GM21786 (cell line): Measurements from ENCODE around the gene KMO.
A peak's percentile ranks its signal among the peaks of the same experiment; 100 is the strongest.

Source experiments
- ATAC-seq: cut with Tn5 transposase; IDR thresholded peaks from one replicate; pipeline ENCODE4 v1.9.1; 2021; ENCODE audit not compliant: unreplicated experiment

Gene KMO

DNA sequence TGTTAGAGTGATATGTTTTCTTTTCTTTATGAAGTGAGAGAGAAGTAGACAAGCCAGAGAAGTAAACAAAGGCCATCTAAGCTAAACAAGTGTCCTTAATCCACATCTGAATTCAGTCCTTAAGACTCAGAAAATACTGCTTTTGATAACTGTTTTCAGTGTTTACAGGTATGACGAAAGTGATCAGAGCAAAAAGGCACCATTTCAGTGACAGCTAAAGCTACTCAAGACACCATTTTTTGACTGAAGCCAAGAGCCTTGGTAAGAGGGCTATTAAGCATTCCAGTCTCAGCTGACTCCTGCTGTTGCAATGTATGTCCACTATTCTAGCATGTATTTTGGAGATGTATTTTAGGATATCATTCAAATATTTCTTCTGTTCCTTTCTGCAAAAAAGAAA lies 4.1 kb downstream of the KMO start:
- no peak for ATAC-seq

DNA sequence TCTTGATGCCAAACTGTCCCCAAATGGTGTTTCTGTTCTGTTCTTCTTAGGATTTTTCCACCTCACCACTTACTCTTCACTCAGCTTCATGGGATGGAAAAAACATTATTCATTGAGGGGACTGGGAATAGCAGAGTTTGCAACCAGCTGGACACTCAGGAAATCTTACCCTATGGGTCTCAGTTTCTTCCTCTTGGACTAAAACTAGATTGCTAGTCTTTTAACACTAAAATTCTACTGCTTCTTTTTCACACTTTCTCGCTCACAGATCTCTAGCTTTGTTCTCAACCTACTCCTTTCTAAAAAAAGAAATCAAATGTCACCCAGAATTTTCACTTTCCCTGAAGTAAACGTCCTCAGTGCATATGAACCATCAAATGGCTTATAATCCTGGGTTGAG lies 4.8 kb downstream of the KMO start:
- ATAC-seq: no peak

DNA sequence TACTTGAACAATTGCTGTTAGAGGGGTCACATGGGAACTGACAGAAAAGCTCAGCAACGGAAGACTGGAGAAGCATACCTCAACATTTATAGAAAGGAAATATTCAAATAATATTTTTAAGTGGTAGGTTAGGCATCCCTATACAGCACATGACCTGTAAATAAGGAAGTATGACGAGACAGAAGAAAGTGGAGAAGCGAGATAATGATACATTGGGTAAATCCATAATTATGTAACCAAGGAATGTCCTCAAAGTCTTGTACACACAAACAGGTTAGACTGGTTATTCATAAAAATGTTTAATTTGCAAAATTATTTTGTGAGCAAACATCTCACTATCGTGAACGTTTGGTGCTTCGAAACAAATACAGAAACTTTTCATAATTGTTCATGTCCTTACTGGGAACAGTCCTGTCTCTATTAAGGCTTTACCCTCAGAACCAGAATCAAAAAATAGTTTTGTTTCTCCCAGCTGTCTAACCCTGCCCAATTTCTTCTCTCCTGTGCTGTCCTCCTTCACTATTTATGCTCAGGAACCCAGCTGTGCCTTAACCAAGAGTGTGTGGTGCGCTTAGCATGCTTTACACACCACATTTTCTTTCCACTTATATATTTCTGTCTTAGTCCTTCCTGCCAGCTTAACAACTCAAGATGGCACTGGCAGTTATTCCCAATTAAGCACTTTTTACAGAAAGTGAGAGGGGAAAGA lies 10.2 kb downstream of the KMO start:
- ATAC-seq: no peak

DNA sequence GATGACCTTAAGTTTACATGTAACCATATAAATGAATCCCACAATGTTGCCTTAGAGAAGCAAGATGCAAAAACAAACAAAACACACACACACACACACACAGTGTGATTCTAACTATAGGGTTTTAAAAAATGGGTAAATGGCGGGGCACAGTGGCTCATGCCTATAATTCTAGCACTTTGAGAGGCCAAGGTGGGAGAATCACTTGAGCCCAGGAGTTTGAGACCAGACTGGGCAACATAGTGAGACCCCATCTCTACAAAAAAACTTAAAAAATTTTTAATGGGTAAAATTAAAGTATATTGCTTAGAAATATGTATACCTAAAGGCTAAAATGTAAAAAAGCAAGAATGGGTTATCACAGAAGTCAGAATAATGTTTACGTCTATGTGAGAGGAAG lies 15.8 kb downstream of the KMO start:
- ATAC-seq: no peak

DNA sequence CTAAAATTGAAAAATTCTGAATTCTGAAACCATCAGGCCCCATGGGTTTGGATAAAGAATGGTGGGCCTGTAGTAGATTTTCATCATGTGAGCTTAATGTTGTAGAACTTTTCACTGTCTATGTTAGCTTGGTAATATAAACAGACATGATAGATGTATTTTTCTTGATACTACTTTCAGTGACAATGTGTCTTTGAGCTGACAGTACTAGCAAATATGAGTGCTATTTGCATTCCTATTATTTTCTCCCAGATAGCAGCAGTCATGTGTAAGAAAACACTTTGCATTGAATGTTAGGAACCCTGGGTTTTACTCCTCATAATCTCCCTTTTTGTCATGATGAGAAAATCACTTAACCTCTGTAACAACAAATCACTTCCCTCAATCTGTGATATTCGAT lies 18.1 kb downstream of the KMO start:
- ATAC-seq: no peak

DNA sequence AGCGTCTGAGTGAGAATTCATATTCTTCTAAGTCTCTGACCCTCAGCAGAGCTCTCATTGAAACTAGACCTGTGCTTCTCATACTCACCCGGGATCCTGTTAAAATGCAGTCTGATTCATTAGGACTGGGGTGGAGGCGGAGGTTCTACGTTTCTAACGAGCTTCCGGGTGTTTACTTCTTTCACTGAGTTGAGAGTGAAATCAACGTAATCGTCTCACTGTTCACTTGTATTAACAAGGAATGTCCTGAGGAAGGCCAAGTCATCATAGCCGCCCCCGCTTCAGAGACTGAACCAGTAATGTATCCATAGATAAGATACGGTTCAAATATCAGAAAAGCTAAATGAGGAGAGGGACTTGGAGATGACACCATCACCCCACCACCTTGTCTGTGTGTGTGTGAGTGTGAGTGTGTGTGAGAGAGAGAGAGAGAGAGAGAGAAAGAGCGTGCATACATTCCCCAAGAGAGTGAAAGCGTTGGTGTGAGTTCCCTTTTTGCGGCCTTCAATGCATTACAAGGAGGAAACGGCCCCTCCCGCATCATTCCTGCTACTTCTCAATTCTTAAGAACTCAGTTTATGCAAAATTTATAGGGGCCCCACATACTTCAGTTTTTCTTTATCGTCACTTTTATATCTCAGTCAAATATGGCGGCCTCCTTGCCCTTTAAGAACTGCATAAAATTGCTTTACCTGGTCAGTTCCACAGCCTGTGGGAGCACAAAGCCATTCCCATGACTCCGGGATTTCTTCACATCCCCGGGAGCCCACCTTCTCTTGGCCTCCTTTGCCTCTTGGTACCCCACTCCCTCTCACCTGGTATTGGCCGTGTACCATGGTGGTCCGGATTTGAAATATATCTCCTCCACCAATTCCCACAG lies 19.8 kb downstream of the KMO start:
- peak; percentile 85 for ATAC-seq

DNA sequence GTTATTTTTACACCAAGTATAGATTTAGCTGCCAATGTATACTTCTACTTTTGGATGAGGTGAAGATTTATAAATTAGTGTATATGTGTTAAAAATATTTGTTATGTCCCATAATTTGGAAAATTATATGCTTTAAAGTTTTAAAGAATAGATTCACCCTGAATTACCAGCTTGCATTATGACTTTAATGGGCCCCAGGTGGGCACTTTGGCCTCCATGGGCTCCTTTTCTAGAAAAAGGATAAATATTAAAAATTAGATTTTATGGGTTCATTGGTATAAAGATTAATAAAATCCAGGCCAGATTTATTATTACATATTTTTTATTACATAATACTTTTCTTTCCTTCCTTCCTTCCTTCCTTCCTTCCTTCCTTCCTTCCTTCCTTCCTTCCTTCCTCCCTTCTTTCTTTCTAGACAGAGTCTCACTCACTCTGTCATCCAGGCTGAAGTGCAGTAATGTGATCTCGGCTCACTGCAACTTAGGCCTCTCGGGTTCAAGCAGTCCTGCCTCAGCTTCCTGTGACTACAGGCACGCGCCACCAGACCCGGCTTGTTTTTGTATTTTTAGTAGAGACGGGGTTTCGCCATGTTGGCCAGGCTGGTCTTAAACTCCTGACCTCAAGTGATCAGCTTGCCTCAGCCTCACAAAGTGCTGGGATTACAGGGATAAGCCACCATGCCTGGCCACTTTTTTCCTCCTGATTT lies 21.9 kb downstream of the KMO start:
- no peak for ATAC-seq

DNA sequence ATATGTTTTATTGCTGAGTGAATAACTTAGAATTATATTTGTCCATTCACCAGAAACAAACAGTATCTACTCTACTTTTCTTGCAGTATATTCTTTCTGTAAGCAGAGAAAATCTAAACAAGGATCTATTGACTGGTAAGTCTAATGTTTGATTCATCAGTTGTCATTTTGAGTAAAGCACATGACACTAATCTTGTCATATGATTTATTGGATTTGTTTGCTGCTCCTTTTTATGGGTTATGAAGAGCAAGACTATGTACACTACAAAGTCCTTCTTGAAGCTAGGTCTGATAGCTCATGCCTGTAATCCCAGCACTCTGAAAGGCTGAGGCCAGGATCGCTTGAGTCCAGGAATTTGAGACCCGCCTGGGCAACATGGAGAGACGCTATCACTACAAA lies 23.3 kb downstream of the KMO start:
- ATAC-seq: no peak

DNA sequence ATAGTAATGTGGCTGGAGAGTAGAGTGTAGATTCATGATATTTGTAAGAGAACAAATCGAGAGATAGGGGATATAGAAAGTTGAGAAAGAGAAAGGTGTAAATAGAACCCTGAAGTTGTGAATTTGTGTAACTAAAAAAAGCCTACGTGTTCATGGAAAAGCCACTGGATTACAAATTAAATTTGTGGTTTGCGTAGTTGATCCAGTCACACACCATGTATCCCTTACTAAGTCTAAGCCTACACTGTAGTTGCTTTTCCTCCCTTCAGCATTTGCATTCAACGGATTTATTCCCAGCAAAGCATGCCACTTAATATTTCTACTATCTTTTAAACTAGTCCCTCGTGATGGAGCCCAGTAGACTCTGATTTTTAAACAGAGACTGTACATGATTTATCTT lies 24.9 kb downstream of the KMO start:
- no peak for ATAC-seq

DNA sequence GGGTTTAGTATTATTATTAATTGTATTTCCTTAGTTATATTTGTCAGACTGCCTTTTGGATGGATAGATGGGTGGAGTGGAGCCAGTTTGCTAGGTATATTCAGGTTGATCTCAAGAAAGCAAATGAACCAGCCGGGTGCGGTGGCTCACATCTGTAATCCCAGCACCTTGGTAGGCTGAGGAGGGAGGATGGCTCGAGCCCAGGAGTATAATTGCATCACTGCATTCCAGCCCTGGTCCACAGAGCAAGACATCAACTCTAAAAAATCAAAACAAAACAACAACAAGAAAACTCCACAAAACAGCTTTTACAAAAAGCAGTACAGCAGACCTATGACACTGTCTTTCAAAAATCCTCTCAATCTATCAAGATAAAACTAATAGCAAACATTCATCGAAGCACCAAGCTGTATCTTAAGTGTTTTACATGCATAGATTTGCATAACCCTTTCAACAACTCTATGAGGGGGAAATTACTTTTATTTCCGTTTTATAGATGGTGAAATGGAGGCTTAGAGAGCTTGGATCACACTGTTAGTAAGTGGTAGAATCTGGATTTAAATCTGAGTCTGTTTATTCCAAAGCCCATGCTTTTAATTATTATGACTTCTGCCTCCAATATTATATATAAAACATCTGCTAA lies 25.5 kb downstream of the KMO start:
- no peak for ATAC-seq

DNA sequence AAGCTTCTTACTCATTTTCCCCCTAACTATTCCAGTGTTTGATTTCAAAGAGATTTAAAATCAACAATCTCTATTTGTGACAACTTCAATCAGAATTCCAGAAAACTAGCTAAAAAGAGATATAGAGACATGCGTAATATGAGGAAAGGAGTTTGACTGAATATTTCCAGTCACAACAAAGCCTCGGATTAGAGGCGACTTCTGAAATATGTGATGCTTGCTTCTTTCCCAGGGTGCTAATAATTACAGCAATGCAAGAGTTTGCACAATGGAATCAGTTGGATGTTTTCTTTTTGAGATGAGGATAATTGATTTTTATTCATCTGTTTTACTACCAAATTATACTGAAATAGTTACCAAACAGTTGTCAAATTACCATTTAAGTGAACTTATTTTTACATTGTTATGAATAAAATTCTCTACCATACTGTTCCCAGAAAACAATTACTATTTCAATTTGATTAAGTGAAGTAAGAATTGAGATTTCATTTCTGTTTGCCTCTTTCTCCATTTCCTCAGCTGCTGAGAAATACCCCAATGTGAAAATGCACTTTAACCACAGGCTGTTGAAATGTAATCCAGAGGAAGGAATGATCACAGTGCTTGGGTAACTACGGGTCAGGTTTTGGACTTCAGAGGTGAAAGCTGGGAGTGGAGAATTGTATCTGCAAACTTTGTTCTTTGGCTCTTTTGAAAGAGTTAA lies 28.1 kb downstream of the KMO start:
- no peak for ATAC-seq

DNA sequence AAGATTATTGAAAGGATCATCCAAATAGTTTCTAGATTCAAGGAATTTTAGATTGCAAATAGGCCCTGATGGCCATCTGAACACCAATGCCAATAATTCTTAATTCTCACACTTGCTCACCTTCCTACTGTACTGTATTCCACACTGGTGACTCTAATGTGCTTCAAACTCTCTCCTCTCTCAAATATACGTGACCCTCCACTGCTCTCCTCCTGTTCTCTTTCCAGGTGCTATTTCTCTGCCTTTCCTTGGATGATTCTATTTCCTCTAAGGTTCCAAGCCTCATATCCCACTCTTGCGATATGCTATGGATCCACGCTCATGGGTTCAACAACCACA lies 28.6 kb downstream of the KMO start:
- no peak for ATAC-seq

DNA sequence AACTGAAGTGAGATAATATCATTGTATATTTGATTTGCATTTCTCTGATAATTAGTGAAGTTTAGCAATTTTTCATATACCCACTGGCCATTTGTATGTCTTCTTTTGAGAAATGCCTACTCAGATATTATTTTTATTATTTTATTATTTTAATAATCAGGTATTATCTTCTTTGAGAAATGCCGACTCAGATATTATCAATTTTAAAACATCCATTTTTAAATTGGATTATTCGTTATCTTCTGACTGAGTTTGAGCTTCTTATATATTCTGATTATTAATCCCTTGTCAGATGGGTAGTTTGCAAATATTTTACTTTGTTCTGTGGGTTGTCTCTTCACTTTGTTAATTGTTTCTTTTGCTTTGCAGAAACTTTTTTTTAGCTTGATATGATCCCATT lies 37.7 kb downstream of the KMO start:
- ATAC-seq: no peak

DNA sequence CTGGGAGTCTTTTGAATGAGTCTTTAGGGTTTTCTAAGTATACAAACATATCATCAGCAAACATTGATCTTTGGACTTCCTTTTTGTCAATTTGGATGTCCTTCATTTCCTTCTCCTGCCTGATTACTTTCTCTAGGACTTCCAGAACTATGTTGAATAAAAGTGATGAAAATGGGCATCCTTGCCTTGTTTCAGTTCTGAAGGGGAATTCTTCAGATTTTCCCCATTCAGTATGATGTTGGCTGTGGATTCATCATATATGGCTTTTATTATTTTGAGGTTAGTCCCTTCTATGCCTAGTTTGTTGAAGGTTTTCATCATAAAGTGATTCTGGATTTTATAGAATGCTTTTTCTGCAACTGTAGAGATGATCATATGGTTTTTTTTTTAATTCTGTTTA lies 42.0 kb downstream of the KMO start:
- no peak for ATAC-seq

DNA sequence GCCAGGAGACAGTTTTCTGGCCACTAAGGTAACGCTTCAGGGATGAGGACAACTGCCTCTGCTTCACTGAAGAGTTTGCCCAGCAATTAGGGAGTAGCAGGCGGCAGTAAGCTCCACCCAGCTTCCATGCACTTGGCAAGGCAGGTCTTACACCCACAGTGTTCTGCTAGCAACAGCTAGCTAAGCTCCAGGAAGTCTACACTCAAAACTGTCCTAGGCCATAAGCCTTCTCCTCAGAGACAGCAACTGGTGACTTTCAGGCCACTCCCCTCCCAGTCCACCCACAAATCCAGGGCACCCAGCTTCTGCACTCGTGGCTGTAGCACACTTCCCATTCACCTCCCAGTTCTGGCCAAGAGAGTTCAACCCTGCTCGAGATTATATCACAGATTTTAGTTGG lies 47.3 kb downstream of the KMO start:
- ATAC-seq: no peak

DNA sequence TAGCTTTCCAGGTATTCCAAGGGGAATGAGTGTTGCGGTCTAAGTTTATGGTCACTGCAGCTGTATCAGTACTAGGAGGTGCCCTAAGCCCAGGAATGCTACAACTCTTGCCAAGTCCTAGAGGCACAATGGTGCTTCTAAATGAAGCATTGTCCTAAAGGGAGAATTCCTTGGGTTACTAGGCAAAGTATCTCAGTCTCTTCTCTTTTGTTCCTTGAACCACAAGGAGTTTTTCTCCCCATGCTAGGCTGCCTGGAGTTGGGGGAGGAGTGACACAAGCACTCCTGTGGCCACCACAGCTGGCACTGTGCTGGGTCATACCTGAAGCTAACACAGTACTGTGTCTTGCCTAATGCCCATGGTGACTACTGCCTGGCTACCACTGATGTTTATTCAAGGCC lies 50.7 kb downstream of the KMO start:
- no peak for ATAC-seq

DNA sequence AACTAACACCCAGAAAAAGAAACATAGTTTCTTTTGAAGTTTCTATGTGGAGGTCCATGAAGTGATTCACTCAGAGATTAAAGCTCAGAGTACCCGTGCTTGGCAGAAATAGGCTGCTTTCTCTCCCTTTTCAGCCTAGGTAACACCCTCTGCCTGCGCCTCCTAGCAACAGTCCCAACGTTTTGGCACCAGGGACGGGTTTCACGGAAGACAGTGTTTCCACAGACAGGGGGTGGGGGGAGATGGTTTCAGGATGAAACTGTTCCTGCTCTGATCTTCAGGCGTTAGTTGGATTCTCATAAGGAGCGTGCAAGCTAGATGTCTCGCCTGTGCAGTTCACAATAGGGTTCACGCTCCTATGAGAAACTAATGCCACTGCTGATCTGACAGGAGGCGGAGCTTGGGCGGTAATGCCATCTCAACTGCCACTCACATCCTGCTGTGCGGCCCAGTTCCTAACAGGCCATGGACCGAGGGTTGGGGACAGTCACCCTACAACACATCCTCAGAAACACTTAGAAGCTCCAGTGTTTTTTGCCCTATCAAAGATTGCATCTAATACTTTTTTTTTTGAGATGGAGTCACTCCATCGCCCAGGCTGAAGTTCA lies 54.8 kb downstream of the KMO start:
- no peak for ATAC-seq

DNA sequence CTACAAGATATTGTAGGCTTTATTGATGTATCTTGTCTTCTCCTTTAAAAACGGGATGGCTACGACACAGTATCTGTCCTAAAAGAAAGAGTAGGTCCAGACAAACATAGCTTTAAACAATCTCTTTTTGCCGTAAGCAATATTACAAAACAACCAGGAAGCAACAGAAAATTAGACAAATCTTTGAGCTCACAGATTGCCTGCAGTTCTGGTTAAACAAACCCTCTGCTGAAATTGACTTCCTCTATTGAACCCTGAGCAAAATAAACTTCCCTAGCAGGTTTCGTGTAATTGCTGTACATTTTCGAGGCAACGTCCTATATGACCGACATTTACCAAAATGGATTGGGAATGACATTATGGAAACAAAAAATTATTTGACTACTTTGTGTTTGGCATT lies 57.3 kb downstream of the KMO start:
- no peak for ATAC-seq

DNA sequence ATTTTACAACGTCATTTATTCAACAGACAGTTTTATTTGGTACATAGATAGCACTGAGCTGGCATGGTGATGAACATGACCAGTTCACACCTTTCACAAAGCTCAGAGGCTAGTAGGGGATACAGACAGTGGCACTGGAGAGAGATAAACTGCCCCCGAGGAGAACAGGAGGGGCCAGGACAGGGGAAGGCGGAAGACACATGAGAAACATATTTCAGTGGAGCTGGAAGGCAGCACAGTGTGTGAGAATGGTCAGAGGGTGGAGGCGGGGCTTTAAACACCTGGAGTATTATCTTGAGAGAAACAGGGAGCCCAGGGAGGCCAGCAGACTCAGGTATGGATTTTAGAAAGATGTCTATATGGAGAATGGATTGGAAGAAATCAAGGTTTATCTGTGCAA lies 58.5 kb downstream of the KMO start:
- no peak for ATAC-seq

DNA sequence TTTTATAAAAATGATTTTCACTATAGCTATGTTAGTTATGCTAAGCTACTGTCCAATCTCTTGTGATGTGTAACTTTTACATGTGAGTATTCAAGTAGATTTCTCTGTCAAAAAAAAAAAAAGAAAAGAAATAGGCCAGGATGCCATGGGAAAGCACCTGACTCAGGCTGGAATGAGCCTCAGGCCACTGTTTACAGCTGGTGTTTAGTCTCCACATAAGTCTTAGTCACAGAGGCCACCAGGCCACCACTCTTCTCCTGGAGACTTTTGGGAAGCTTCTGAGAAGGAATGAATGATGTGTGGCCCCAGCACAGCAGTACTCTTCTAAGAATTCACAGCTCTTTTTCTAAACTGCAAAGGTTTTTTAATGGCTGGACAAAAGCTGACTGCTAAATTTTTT lies 59.1 kb downstream of the KMO start:
- no peak for ATAC-seq

DNA sequence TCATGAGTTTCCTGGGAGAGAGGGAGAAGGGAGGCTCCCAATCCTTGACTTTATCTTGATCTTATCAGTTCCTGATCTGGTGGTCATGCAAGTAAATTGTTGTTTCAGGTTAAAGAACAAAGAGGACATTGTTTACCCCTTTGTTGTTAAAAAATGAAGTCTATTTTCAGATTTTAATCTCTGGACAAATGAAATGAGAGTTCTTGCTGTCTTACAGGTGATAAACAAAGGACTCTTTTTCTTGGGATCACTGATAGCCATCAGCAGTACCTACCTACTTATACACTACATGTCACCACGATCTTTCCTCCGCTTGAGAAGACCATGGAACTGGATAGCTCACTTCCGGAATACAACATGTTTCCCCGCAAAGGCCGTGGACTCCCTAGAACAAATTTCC lies 59.6 kb downstream of the KMO start:
- no peak for ATAC-seq
